HepG2 (cell line): ENCODE measurements around the gene LRRTM3. TPM values are rescaled to one million over a fixed set of nuclear protein-coding genes. Genes with fewer than 3 reads are reported as not detected.

Source experiments
- ATAC-seq: fragments of 200-7000 bp; cut with Tn5 transposase; 3 replicates; pipeline ENCODE4 v1.9.1; 2020; ENCODE audit warnings: mild to moderate bottlenecking, moderate library complexity
- BruUV-seq: library from RNA; stranded (reverse); fragments of 400-500 nt; replicated peaks from 2 replicates; lab custom pipeline; 2021; lab: Mats Ljungman, UMichigan
- CTCF ChIA-PET: fragments of 300-600 bp; formaldehyde crosslinking; extraction: SDS; loops from one replicate; lab custom pipeline; 2021; ENCODE audit warnings: low total read pairs, inconsistent platforms, low intra/inter-chr PET ratio; lab: Yijun Ruan, JAX
- POLR2A ChIA-PET: fragments of 350-600 bp; sonication (Branson Sonifier 250); formaldehyde crosslinking; loops from one replicate; lab custom pipeline; 2020; ENCODE audit warnings: antibody characterized with exemption, inconsistent platforms; lab: Yijun Ruan, JAX
- DNase-seq: peaks from one replicate; pipeline ENCODE4 v3.0.0-alpha.2; 2015; ENCODE audit warnings: low spot score
- FAIRE-seq: peaks from 3 replicates; lab custom pipeline; 2011; peaks lifted over from hg19 to GRCh38; lab: Jason Lieb, UNC
- H2AFZ ChIP-seq: one replicate; pipeline ENCODE4 v1.6.1; 2011; ENCODE audit warnings: low read length, inconsistent platforms
- H3K27ac ChIP-seq: fragments of 300-600 bp; 3 replicates; pipeline ENCODE4 v1.8.0; 2011; ENCODE audit warnings: mixed run types, mild to moderate bottlenecking, mixed read lengths, low read length, inconsistent platforms; ENCODE audit not compliant: insufficient read depth; ENCODE audit errors: extremely low read length
- H3K27me3 ChIP-seq, 2 experiments: fragments of 200-600 bp in 1 of 2; 2 replicates in 1 of 2; 3 replicates in 1 of 2; pipeline versions ENCODE4 v1.6.0 to v1.8.0; 2011; ENCODE audit warnings: low read length in 2 of 2, mild to moderate bottlenecking in 2 of 2, moderate library complexity in 2 of 2, inconsistent platforms in 1 of 2; ENCODE audit not compliant: insufficient read depth in 2 of 2, control insufficient read depth in 1 of 2
- H3K36me3 ChIP-seq, 2 experiments: fragments of 200-600 bp in 1 of 2; replicated peaks in 1 of 2; 2 replicates in 1 of 2; 3 replicates in 1 of 2; pipeline versions ENCODE4 v1.5.1 to v1.8.0; 2011; ENCODE audit warnings: low read length in 2 of 2, inconsistent platforms in 1 of 2; ENCODE audit not compliant: insufficient read depth in 2 of 2, control insufficient read depth in 1 of 2
- H3K4me1 ChIP-seq: 2 replicates; pipeline ENCODE4 v1.5.1; 2012; ENCODE audit warnings: low read length, inconsistent platforms; ENCODE audit not compliant: insufficient read depth
- H3K4me2 ChIP-seq: 2 replicates; pipeline ENCODE4 v1.6.0; 2011; ENCODE audit warnings: low read depth, low read length, inconsistent platforms
- H3K4me3 ChIP-seq, 3 experiments: fragments of 200-600 bp in 1 of 3; sonication (generic), shearing (Covaris generic) in 1 of 3; replicated peaks in 1 of 3; 2 replicates each; pipeline ENCODE4 v1.5.1; 2011 to 2016; ENCODE audit warnings: low read length in 3 of 3, inconsistent platforms in 2 of 3, low read depth in 2 of 3, mild to moderate bottlenecking in 2 of 3, control low read depth in 1 of 3, mixed read lengths in 1 of 3; ENCODE audit not compliant: insufficient read depth in 1 of 3
- H3K79me2 ChIP-seq: one replicate; pipeline ENCODE4 v1.6.1; 2011; ENCODE audit warnings: low read length, inconsistent platforms; ENCODE audit not compliant: insufficient read depth
- H3K9ac ChIP-seq: 2 replicates; pipeline ENCODE4 v1.6.0; 2011; ENCODE audit warnings: mild to moderate bottlenecking, low read depth, low read length, inconsistent platforms; ENCODE audit not compliant: insufficient read depth
- H3K9me3 ChIP-seq: 2 replicates; pipeline ENCODE4 v1.5.1; 2012; ENCODE audit warnings: mild to moderate bottlenecking, low read length
- H4K20me1 ChIP-seq: 2 replicates; pipeline ENCODE4 v1.6.0; 2011; ENCODE audit warnings: inconsistent platforms, mild to moderate bottlenecking, low read length, moderate library complexity; ENCODE audit not compliant: insufficient read depth
- ATF3 ChIP-seq: sonication (generic); formaldehyde crosslinking; IDR thresholded peaks from 2 replicates; pipeline ENCODE4 v1.4.0; 2020; ENCODE audit warnings: missing genetic modification reagents
- BCLAF1 ChIP-seq: fragments of 450-650 bp; IDR thresholded peaks from 2 replicates; pipeline ENCODE4 v1.6.1; 2017; ENCODE audit warnings: mild to moderate bottlenecking
- FOXA1 ChIP-seq, 2 experiments: fragments of 450-650 bp in 1 of 2; sonication (generic) in 1 of 2; formaldehyde crosslinking in 1 of 2; IDR thresholded peaks; 2 replicates each; pipeline versions ENCODE4 v1.4.0 to v1.6.1; 2016 to 2020; ENCODE audit warnings: missing genetic modification reagents in 1 of 2
- MAFF ChIP-seq: IDR thresholded peaks from 2 replicates; pipeline ENCODE4 v1.6.1; 2011; ENCODE audit warnings: low read depth, low read length, improper control_type of control experiment
- MAFK ChIP-seq, 2 experiments: IDR thresholded peaks in 1 of 2; conservative IDR thresholded peaks in 1 of 2; 2 replicates each; pipeline ENCODE4 v1.6.1; 2011; ENCODE audit warnings: improper control_type of control experiment in 2 of 2, low read length in 2 of 2
- NFE2 ChIP-seq: sonication (generic); formaldehyde crosslinking; IDR thresholded peaks from 2 replicates; pipeline ENCODE4 v1.4.0; 2020; ENCODE audit warnings: missing genetic modification reagents
- POGZ ChIP-seq: sonication (generic); formaldehyde crosslinking; IDR thresholded peaks from 2 replicates; pipeline ENCODE4 v1.4.0; 2020; ENCODE audit warnings: mild to moderate bottlenecking, missing genetic modification reagents
- RARA ChIP-seq: IDR thresholded peaks from 2 replicates; pipeline ENCODE4 v1.6.1; 2016; ENCODE audit warnings: missing genetic modification reagents, missing compliant biosample characterization
- REL ChIP-seq: sonication (generic); formaldehyde crosslinking; conservative IDR thresholded peaks from 2 replicates; pipeline ENCODE4 v1.8.0; 2022; ENCODE audit warnings: mild to moderate bottlenecking, missing genetic modification reagents, moderate library complexity
- TBL1XR1 ChIP-seq: fragments of 150-350 bp; IDR thresholded peaks from 2 replicates; pipeline ENCODE4 v1.6.1; 2014; ENCODE audit warnings: borderline replicate concordance, low read length; ENCODE audit not compliant: partially characterized antibody
- TSC22D2 ChIP-seq: sonication (generic); formaldehyde crosslinking; IDR thresholded peaks from 2 replicates; pipeline ENCODE4 v1.5.1; 2020; ENCODE audit warnings: missing genetic modification reagents, mild to moderate bottlenecking, borderline replicate concordance
- ZFY ChIP-seq: sonication (generic); formaldehyde crosslinking; IDR thresholded peaks from 2 replicates; pipeline ENCODE4 v1.4.0; 2020; ENCODE audit warnings: missing genetic modification reagents
- ZNF331 ChIP-seq: sonication (generic); formaldehyde crosslinking; IDR thresholded peaks from 2 replicates; pipeline ENCODE4 v1.4.0; 2020; ENCODE audit warnings: missing genetic modification reagents
- ZNF703 ChIP-seq: sonication (generic); formaldehyde crosslinking; IDR thresholded peaks from 2 replicates; pipeline ENCODE4 v1.5.1; 2020; ENCODE audit warnings: missing genetic modification reagents, mild to moderate bottlenecking, moderate library complexity, borderline replicate concordance
- WGBS: methylation state at CpG from one replicate; pipeline ENCODE4 v1.1.6; 2017; ENCODE audit warnings: low lambda C conversion rate; 5-methylcytosine and 5-hydroxymethylcytosine counted together
- in situ Hi-C: cut with HindIII; loops from 2 replicates; pipeline ENCODE4 v1.10.0; 2017; ENCODE audit warnings: low pct_unique_long_range_greater_than_20kb; ENCODE audit not compliant: extremely low pct_ligation_motif_present
- intact Hi-C: fragments of 100-400 bp; cut with micrococcal nuclease; formaldehyde crosslinking; loops from one replicate; pipeline ENCODE4 v1.10.0; 2022; ENCODE audit not compliant: unreplicated experiment
- polyA plus RNA-seq, 8 experiments: library from polyadenylated mRNA; depleted of rRNA in 3 of 8; stranded (reverse) in 7 of 8; unstranded in 1 of 8; fragments of >200 nt; fragmentation: Illumina TruSeq in 4 of 8; extraction: Trizol in 4 of 8; gene quantifications; 2 replicates each; pipeline versions ENCODE4 v1.2.1 to v1.2.3, GENCODE V29; 2011 to 2016; ENCODE audit warnings: low read depth in 4 of 8, missing spikeins in 1 of 8, mixed read lengths in 1 of 8; ENCODE audit not compliant: insufficient read depth in 1 of 8
- total RNA-seq, 5 experiments: library from RNA; depleted of rRNA; stranded (reverse); fragments of >200 nt; fragmentation: Illumina TruSeq; extraction: Trizol; gene quantifications; 2 replicates each; pipeline ENCODE4 v1.2.3, GENCODE V29; 2016; ENCODE audit warnings: low read depth in 1 of 5
- TF ChIP-seq, protein P1 (sequence below): IDR thresholded peaks from 2 replicates; pipeline ENCODE4 v1.6.1; 2016; ENCODE audit warnings: control low read depth

LRRTM3 gene
- total and polyA plus RNA-seq, 2 of the 13 experiments (the other 11 are each of a cell fraction or from before 2014, with no cell fraction given), result not detected

- TF ChIP-seq REL (CRISPR knock-in tag) (no peak), ZNF703 (no peak)
Measured at GRCh38 chr10:67045404-67045803, 119.6 kb downstream of the LRRTM3 start (continued).

- TF ChIP-seq MAFK (conservative IDR thresholded peaks at IDR 0.05 in 1 of 2, IDR thresholded peaks at IDR 0.05 in 1 of 2; ENCODE audit: low read length in 2 of 2), result peak; percentile 79 to 92
- TF ChIP-seq NFE2 (CRISPR knock-in tag), result no peak
- TF ChIP-seq POGZ (CRISPR knock-in tag), result no peak
- peak; percentile 88 for TF ChIP-seq MAFF
- Histone ChIP-seq H3K4me2 (no peak overlapping the region), H3K9ac (no peak overlapping the region), H3K4me1 (no peaks in the 10 kb centered on the region), H4K20me1 (no peaks in the 10 kb centered on the region), H3K36me3 (no peaks in the 10 kb centered on the region), H3K9me3 (no peaks in the 10 kb centered on the region), H3K27ac (no peak overlapping the region), H2AFZ (no peak overlapping the region), H3K27me3 (no peaks in the 10 kb centered on the region), H3K4me3 (no peak overlapping the region), H3K79me2 (no peaks in the 10 kb centered on the region)
- CTCF ChIA-PET, result no interaction called here
- ATAC-seq (no peak), DNase-seq (no peak), FAIRE-seq (no peak)
- in situ Hi-C loops, result no loop called here
- 3% methylated on average over 3 of the region's 3 CpGs for WGBS
- intact Hi-C loops, result no loop called here
- BruUV-seq, result no TSS peak
- POLR2A ChIA-PET, result no interaction called here
Measured at GRCh38 chr10:67046507-67046906, 120.7 kb downstream of the LRRTM3 start.

- no TSS peak for BruUV-seq
- 31% methylated on average over 3 of the region's 3 CpGs for WGBS
- Histone ChIP-seq H2AFZ (no peak overlapping the region), H3K27ac (no peak overlapping the region), H3K9ac (no peak overlapping the region), H3K4me2 (no peak overlapping the region), H3K4me3 (no peak overlapping the region), H3K79me2 (no peaks in the 10 kb centered on the region), H3K27me3 (no peaks in the 10 kb centered on the region), H3K9me3 (no peaks in the 10 kb centered on the region), H3K36me3 (no peaks in the 10 kb centered on the region), H3K4me1 (no peaks in the 10 kb centered on the region), H4K20me1 (no peaks in the 10 kb centered on the region)
- ChIA-PET POLR2A (no interaction called here), CTCF (no interaction called here)
- intact Hi-C loops (no loop called here), in situ Hi-C loops (no loop called here)
- ATAC-seq (no peak), DNase-seq (no peak), FAIRE-seq (no peak)
- TF ChIP-seq, protein P1, sequence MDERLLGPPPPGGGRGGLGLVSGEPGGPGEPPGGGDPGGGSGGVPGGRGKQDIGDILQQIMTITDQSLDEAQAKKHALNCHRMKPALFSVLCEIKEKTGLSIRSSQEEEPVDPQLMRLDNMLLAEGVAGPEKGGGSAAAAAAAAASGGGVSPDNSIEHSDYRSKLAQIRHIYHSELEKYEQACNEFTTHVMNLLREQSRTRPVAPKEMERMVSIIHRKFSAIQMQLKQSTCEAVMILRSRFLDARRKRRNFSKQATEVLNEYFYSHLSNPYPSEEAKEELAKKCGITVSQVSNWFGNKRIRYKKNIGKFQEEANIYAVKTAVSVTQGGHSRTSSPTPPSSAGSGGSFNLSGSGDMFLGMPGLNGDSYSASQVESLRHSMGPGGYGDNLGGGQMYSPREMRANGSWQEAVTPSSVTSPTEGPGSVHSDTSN, result no peak
- TF ChIP-seq ATF3, result no peak
- no peak for TF ChIP-seq RARA (CRISPR knock-in tag)
- no peak for TF ChIP-seq ZFY (CRISPR knock-in tag)
- TF ChIP-seq FOXA1 (IDR thresholded peaks at IDR 0.05), result no peak
- TF ChIP-seq FOXA1 (CRISPR knock-in tag; IDR thresholded peaks at IDR 0.05), result no peak
- no peak for TF ChIP-seq ZNF331 (CRISPR knock-in tag)
- no peak for TF ChIP-seq BCLAF1
- TF ChIP-seq TSC22D2, result no peak
- no peak for TF ChIP-seq TBL1XR1
Measured at GRCh38 chr10:67049988-67050387, 124.2 kb downstream of the LRRTM3 start.
